ENCODE measurements around the gene APOD.

The APOD gene

GRCh38 chr3:195522254-195523023 is 61.3 kb downstream of the APOD start:
- DNase-seq, result peak; percentile 39
